ENCODE measurements around the gene TOR1AIP1.

Gene TOR1AIP1

DNA sequence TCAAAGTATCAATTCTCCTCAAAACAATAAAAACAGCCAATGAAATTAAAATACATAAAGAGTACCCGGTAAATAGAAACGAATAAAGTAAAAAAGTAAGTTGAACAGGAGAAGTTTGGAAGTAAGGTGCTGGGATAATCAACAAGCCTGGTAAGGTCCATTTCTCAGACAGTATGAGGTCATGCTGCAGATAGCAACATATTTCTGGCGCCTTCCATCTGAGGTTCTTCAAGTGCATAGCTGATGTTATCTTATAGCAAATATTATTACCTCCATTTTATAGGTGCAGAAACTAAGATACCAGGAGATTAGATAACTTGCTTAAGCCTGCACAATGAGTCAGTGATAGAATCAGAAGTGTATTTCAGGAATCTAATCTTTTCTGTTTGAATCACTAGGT, 48.8 kb downstream of the TOR1AIP1 start (continued):
- TF ChIP-seq ZNF10 (tag by site-specific recombination; IDR thresholded peaks at IDR 0.05) (peak; percentile 90), ZBTB17 (tag by site-specific recombination; IDR thresholded peaks at IDR 0.05) (peak; percentile 35; the same call in 1 of the 2 replicates), ZFP37 (tag by site-specific recombination; IDR thresholded peaks at IDR 0.05) (peak; percentile 59; the same call in 1 of the 2 replicates), ZNF416 (tag by site-specific recombination; IDR thresholded peaks at IDR 0.05) (no peak), WT1 (tag by site-specific recombination; IDR thresholded peaks at IDR 0.05) (no peak), HOXD13 (CRISPR knock-in tag; IDR thresholded peaks at IDR 0.05; ENCODE audit: borderline replicate concordance) (peak; percentile 82), ZNF785 (tag by site-specific recombination; IDR thresholded peaks at IDR 0.05) (no peak), MEIS1 (CRISPR knock-in tag; IDR thresholded peaks at IDR 0.05; ENCODE audit: borderline replicate concordance) (no peak), ZNF513 (tag by site-specific recombination; IDR thresholded peaks at IDR 0.05) (0 out of 2 replicates have a peak, but pooled peaks have one; percentile 15), ZEB2 (tag by site-specific recombination; IDR thresholded peaks at IDR 0.05) (no peak; the same call in 1 of the 2 replicates), ZNF169 (tag by site-specific recombination; IDR thresholded peaks at IDR 0.05) (no peak), ZNF658 (tag by site-specific recombination; IDR thresholded peaks at IDR 0.05) (no peak), ZNF366 (tag by site-specific recombination; conservative IDR thresholded peaks at IDR 0.05) (0 out of 2 replicates have a peak, but pooled peaks have one; percentile 48), TCF7L2 (IDR thresholded peaks at IDR 0.05; ENCODE audit: borderline replicate concordance, low read depth, low read length) (peak; percentile 77), PRDM2 (tag by site-specific recombination; IDR thresholded peaks at IDR 0.05; ENCODE audit: borderline replicate concordance) (no peak), ZNF560 (tag by site-specific recombination; IDR thresholded peaks at IDR 0.05; ENCODE audit: borderline replicate concordance) (no peak), ZFP69B (tag by site-specific recombination; IDR thresholded peaks at IDR 0.05) (0 out of 2 replicates have a peak, but pooled peaks have one; percentile 37)
- TF ChIP-seq, protein P1, sequence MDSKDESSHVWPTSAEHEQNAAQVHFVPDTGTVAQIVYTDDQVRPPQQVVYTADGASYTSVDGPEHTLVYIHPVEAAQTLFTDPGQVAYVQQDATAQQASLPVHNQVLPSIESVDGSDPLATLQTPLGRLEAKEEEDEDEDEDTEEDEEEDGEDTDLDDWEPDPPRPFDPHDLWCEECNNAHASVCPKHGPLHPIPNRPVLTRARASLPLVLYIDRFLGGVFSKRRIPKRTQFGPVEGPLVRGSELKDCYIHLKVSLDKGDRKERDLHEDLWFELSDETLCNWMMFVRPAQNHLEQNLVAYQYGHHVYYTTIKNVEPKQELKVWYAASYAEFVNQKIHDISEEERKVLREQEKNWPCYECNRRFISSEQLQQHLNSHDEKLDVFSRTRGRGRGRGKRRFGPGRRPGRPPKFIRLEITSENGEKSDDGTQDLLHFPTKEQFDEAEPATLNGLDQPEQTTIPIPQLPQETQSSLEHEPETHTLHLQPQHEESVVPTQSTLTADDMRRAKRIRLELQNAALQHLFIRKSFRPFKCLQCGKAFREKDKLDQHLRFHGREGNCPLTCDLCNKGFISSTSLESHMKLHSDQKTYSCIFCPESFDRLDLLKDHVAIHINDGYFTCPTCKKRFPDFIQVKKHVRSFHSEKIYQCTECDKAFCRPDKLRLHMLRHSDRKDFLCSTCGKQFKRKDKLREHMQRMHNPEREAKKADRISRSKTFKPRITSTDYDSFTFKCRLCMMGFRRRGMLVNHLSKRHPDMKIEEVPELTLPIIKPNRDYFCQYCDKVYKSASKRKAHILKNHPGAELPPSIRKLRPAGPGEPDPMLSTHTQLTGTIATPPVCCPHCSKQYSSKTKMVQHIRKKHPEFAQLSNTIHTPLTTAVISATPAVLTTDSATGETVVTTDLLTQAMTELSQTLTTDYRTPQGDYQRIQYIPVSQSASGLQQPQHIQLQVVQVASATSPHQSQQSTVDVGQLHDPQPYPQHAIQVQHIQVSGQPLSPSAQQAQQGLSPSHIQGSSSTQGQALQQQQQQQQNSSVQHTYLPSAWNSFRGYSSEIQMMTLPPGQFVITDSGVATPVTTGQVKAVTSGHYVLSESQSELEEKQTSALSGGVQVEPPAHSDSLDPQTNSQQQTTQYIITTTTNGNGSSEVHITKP (tag by site-specific recombination; IDR thresholded peaks at IDR 0.05), result peak; percentile 95
- TF ChIP-seq, protein P2, sequence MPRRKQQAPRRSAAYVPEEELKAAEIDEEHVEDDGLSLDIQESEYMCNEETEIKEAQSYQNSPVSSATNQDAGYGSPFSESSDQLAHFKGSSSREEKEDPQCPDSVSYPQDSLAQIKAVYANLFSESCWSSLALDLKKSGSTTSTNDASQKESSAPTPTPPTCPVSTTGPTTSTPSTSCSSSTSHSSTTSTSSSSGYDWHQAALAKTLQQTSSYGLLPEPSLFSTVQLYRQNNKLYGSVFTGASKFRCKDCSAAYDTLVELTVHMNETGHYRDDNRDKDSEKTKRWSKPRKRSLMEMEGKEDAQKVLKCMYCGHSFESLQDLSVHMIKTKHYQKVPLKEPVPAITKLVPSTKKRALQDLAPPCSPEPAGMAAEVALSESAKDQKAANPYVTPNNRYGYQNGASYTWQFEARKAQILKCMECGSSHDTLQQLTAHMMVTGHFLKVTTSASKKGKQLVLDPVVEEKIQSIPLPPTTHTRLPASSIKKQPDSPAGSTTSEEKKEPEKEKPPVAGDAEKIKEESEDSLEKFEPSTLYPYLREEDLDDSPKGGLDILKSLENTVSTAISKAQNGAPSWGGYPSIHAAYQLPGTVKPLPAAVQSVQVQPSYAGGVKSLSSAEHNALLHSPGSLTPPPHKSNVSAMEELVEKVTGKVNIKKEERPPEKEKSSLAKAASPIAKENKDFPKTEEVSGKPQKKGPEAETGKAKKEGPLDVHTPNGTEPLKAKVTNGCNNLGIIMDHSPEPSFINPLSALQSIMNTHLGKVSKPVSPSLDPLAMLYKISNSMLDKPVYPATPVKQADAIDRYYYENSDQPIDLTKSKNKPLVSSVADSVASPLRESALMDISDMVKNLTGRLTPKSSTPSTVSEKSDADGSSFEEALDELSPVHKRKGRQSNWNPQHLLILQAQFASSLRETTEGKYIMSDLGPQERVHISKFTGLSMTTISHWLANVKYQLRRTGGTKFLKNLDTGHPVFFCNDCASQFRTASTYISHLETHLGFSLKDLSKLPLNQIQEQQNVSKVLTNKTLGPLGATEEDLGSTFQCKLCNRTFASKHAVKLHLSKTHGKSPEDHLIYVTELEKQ (tag by site-specific recombination; IDR thresholded peaks at IDR 0.05; ENCODE audit: borderline replicate concordance), result peak; percentile 83; the same call in 1 of the 2 replicates
- TF ChIP-seq, protein P3, sequence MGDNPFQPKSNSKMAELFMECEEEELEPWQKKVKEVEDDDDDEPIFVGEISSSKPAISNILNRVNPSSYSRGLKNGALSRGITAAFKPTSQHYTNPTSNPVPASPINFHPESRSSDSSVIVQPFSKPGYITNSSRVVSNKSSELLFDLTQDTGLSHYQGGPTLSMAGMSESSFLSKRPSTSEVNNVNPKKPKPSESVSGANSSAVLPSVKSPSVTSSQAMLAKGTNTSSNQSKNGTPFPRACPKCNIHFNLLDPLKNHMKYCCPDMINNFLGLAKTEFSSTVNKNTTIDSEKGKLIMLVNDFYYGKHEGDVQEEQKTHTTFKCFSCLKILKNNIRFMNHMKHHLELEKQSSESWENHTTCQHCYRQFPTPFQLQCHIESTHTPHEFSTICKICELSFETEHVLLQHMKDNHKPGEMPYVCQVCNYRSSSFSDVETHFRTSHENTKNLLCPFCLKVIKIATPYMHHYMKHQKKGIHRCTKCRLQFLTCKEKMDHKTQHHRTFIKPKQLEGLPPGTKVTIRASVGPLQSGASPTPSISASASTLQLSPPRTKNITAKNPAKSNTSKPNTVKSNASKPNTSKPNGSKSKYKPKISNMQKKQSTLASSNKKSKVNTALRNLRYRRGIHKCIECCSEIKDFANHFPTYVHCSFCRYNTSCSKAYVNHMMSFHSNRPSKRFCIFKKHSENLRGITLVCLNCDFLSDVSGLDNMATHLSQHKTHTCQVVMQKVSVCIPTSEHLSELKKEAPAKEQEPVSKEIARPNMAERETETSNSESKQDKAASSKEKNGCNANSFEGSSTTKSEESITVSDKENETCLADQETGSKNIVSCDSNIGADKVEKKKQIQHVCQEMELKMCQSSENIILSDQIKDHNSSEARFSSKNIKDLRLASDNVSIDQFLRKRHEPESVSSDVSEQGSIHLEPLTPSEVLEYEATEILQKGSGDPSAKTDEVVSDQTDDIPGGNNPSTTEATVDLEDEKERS (tag by site-specific recombination; IDR thresholded peaks at IDR 0.05), result no peak
- TF ChIP-seq, protein P4, sequence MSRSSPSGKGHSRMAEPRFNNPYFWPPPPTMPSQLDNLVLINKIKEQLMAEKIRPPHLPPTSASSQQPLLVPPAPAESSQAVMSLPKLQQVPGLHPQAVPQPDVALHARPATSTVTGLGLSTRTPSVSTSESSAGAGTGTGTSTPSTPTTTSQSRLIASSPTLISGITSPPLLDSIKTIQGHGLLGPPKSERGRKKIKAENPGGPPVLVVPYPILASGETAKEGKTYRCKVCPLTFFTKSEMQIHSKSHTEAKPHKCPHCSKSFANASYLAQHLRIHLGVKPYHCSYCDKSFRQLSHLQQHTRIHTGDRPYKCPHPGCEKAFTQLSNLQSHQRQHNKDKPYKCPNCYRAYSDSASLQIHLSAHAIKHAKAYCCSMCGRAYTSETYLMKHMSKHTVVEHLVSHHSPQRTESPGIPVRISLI (tag by site-specific recombination; IDR thresholded peaks at IDR 0.05), result peak; percentile 64; the same call in 1 of the 2 replicates

All from HEK293 (cell line).